ENCODE measurements around the gene C5orf24.
"Not testable (repeated sequence)": the region's sequence is repeated elsewhere in the genome, so short reads cannot be mapped to it uniquely, and the experiment has no call there.

Gene C5orf24

GRCh38 chr5:134833340-134834032 is 12.3 kb upstream of the C5orf24 start:
- no peak overlapping the region for H3K4me3 ChIP-seq (ENCODE audit: low read depth, low read length)
- no peak overlapping the region for H3K9ac ChIP-seq (ENCODE audit: low read length)
- H3K27me3 ChIP-seq (ENCODE audit: control insufficient read depth, insufficient read depth, low read length): no peaks in the 10 kb centered on the region

GRCh38 chr5:134835623-134836022 is 10.1 kb upstream of the C5orf24 start:
- peaks cover 54% of the 10 kb centered on the region for H3K36me3 ChIP-seq (ENCODE audit: control insufficient read depth, insufficient read depth, low read length)
- no peaks in the 10 kb centered on the region for H3K9me3 ChIP-seq (ENCODE audit: control insufficient read depth, insufficient read depth, low read depth, low read length)
- H3K27ac ChIP-seq (ENCODE audit: low read depth, low read length): no peak overlapping the region
- H3K4me3 ChIP-seq (ENCODE audit: low read depth, low read length): no peak overlapping the region
- H3K9ac ChIP-seq (ENCODE audit: low read length): no peak overlapping the region
- no peaks in the 10 kb centered on the region for H3K4me1 ChIP-seq (ENCODE audit: control insufficient read depth, insufficient read depth, low read length)
- H3K27me3 ChIP-seq (ENCODE audit: control insufficient read depth, insufficient read depth, low read length): no peaks in the 10 kb centered on the region

More at GRCh38 chr5:134833340-134834032, 12.3 kb upstream of the C5orf24 start:
- H3K27ac ChIP-seq (ENCODE audit: low read depth, low read length): no peak overlapping the region
- no peaks in the 10 kb centered on the region for H3K9me3 ChIP-seq (ENCODE audit: control insufficient read depth, insufficient read depth, low read depth, low read length)
- H3K4me1 ChIP-seq (ENCODE audit: control insufficient read depth, insufficient read depth, low read length): no peaks in the 10 kb centered on the region
- peaks cover 49% of the 10 kb centered on the region for H3K36me3 ChIP-seq (ENCODE audit: control insufficient read depth, insufficient read depth, low read length)

- no peaks in the 10 kb centered on the region for H3K27me3 ChIP-seq (ENCODE audit: control insufficient read depth, insufficient read depth, low read length)
- H3K4me3 ChIP-seq (ENCODE audit: low read depth, low read length): no peak overlapping the region
- peaks cover 47% of the 10 kb centered on the region for H3K36me3 ChIP-seq (ENCODE audit: control insufficient read depth, insufficient read depth, low read length)
- no peaks in the 10 kb centered on the region for H3K4me1 ChIP-seq (ENCODE audit: control insufficient read depth, insufficient read depth, low read length)
- no peak overlapping the region for H3K27ac ChIP-seq (ENCODE audit: low read depth, low read length)
- no peaks in the 10 kb centered on the region for H3K9me3 ChIP-seq (ENCODE audit: control insufficient read depth, insufficient read depth, low read depth, low read length)
- H3K9ac ChIP-seq (ENCODE audit: low read length): no peak overlapping the region
Measured at GRCh38 chr5:134837530-134838181, 8.1 kb upstream of the C5orf24 start.

GRCh38 chr5:134838361-134838760 is 7.4 kb upstream of the C5orf24 start:
- not testable (repeated sequence) for H3K9me3 ChIP-seq (ENCODE audit: control insufficient read depth, insufficient read depth, low read depth, low read length); H3K9ac ChIP-seq (ENCODE audit: low read length)
- H3K36me3 ChIP-seq (ENCODE audit: control insufficient read depth, insufficient read depth, low read length): peaks cover 41% of the 10 kb centered on the region

GRCh38 chr5:134840811-134841210 is 5.0 kb upstream of the C5orf24 start:
- no peaks in the 10 kb centered on the region for H3K27me3 ChIP-seq (ENCODE audit: control insufficient read depth, insufficient read depth, low read length)
- peaks cover 33% of the 10 kb centered on the region for H3K36me3 ChIP-seq (ENCODE audit: control insufficient read depth, insufficient read depth, low read length)
- H3K9me3 ChIP-seq (ENCODE audit: control insufficient read depth, insufficient read depth, low read depth, low read length): no peaks in the 10 kb centered on the region
- H3K9ac ChIP-seq (ENCODE audit: low read length): no peak overlapping the region
- H3K4me1 ChIP-seq (ENCODE audit: control insufficient read depth, insufficient read depth, low read length): 0 out of 2 replicates have a peak, but pooled peaks cover 6% of the 10 kb centered on the region
- no peak overlapping the region for H3K4me3 ChIP-seq (ENCODE audit: low read depth, low read length)
- no peak overlapping the region for H3K27ac ChIP-seq (ENCODE audit: low read depth, low read length)

More at GRCh38 chr5:134838361-134838760, 7.4 kb upstream of the C5orf24 start:
- H3K27ac ChIP-seq (ENCODE audit: low read depth, low read length); H3K4me1 ChIP-seq (ENCODE audit: control insufficient read depth, insufficient read depth, low read length); H3K4me3 ChIP-seq (ENCODE audit: low read depth, low read length); H3K27me3 ChIP-seq (ENCODE audit: control insufficient read depth, insufficient read depth, low read length): not testable (repeated sequence)

GRCh38 chr5:134844252-134844651 is 1.5 kb upstream of the C5orf24 start:
- no peak overlapping the region for H3K4me3 ChIP-seq (ENCODE audit: low read depth, low read length)
- no peaks in the 10 kb centered on the region for H3K27me3 ChIP-seq (ENCODE audit: control insufficient read depth, insufficient read depth, low read length)
- H3K27ac ChIP-seq (ENCODE audit: low read depth, low read length): no peak overlapping the region
- H3K9ac ChIP-seq (ENCODE audit: low read length): no peak overlapping the region
- peaks cover 23% of the 10 kb centered on the region for H3K36me3 ChIP-seq (ENCODE audit: control insufficient read depth, insufficient read depth, low read length)
- peaks cover 8% of the 10 kb centered on the region; the same call in 1 of the 2 replicates for H3K4me1 ChIP-seq (ENCODE audit: control insufficient read depth, insufficient read depth, low read length)
- H3K9me3 ChIP-seq (ENCODE audit: control insufficient read depth, insufficient read depth, low read depth, low read length): no peaks in the 10 kb centered on the region

- Histone ChIP-seq H3K9ac (ENCODE audit: low read length) (peak overlapping the region; percentile 95), H3K4me3 (ENCODE audit: low read depth, low read length) (peak overlapping the region; percentile 63), H3K4me1 (ENCODE audit: control insufficient read depth, insufficient read depth, low read length) (peaks cover 8% of the 10 kb centered on the region; the same call in 1 of the 2 replicates), H3K27me3 (ENCODE audit: control insufficient read depth, insufficient read depth, low read length) (no peaks in the 10 kb centered on the region), H3K27ac (ENCODE audit: low read depth, low read length) (no peak overlapping the region), H3K9me3 (ENCODE audit: control insufficient read depth, insufficient read depth, low read depth, low read length) (no peaks in the 10 kb centered on the region), H3K36me3 (ENCODE audit: control insufficient read depth, insufficient read depth, low read length) (peaks cover 16% of the 10 kb centered on the region)
Measured at GRCh38 chr5:134845335-134845851, 375 bp upstream of the C5orf24 start.

- H3K9me3 ChIP-seq (ENCODE audit: control insufficient read depth, insufficient read depth, low read depth, low read length): no peaks in the 10 kb centered on the region
- H3K4me1 ChIP-seq (ENCODE audit: control insufficient read depth, insufficient read depth, low read length): peaks cover 8% of the 10 kb centered on the region; the same call in 1 of the 2 replicates
- peak overlapping the region; percentile 95 for H3K9ac ChIP-seq (ENCODE audit: low read length)
- H3K36me3 ChIP-seq (ENCODE audit: control insufficient read depth, insufficient read depth, low read length): peaks cover 10% of the 10 kb centered on the region
- peak overlapping the region; percentile 63 for H3K4me3 ChIP-seq (ENCODE audit: low read depth, low read length)
- peak overlapping the region; percentile 88; the same call in 1 of the 2 replicates for H3K27ac ChIP-seq (ENCODE audit: low read depth, low read length)
- no peaks in the 10 kb centered on the region for H3K27me3 ChIP-seq (ENCODE audit: control insufficient read depth, insufficient read depth, low read length)
Measured at GRCh38 chr5:134846641-134846960, 833 bp downstream of the C5orf24 start.

GRCh38 chr5:134849434-134849933 is 3.7 kb downstream of the C5orf24 start:
- not testable (repeated sequence) for H3K4me1 ChIP-seq (ENCODE audit: control insufficient read depth, insufficient read depth, low read length); H3K27ac ChIP-seq (ENCODE audit: low read depth, low read length); H3K27me3 ChIP-seq (ENCODE audit: control insufficient read depth, insufficient read depth, low read length); H3K9me3 ChIP-seq (ENCODE audit: control insufficient read depth, insufficient read depth, low read depth, low read length); H3K9ac ChIP-seq (ENCODE audit: low read length); H3K4me3 ChIP-seq (ENCODE audit: low read depth, low read length)
- H3K36me3 ChIP-seq (ENCODE audit: control insufficient read depth, insufficient read depth, low read length): peaks cover 16% of the 10 kb centered on the region

- H3K4me3 ChIP-seq (ENCODE audit: low read depth, low read length): no peak overlapping the region
- H3K27me3 ChIP-seq (ENCODE audit: control insufficient read depth, insufficient read depth, low read length): no peaks in the 10 kb centered on the region
- no peaks in the 10 kb centered on the region for H3K9me3 ChIP-seq (ENCODE audit: control insufficient read depth, insufficient read depth, low read depth, low read length)
- no peak overlapping the region for H3K9ac ChIP-seq (ENCODE audit: low read length)
- peaks cover 33% of the 10 kb centered on the region for H3K36me3 ChIP-seq (ENCODE audit: control insufficient read depth, insufficient read depth, low read length)
- peaks cover 3% of the 10 kb centered on the region; the same call in 1 of the 2 replicates for H3K4me1 ChIP-seq (ENCODE audit: control insufficient read depth, insufficient read depth, low read length)
- no peak overlapping the region for H3K27ac ChIP-seq (ENCODE audit: low read depth, low read length)
Measured at GRCh38 chr5:134851307-134851923, 5.6 kb downstream of the C5orf24 start.

GRCh38 chr5:134856465-134856864 is 10.7 kb downstream of the C5orf24 start:
- H3K9me3 ChIP-seq (ENCODE audit: control insufficient read depth, insufficient read depth, low read depth, low read length); H3K27me3 ChIP-seq (ENCODE audit: control insufficient read depth, insufficient read depth, low read length); H3K4me3 ChIP-seq (ENCODE audit: low read depth, low read length); H3K4me1 ChIP-seq (ENCODE audit: control insufficient read depth, insufficient read depth, low read length); H3K27ac ChIP-seq (ENCODE audit: low read depth, low read length); H3K9ac ChIP-seq (ENCODE audit: low read length): not testable (repeated sequence)
- H3K36me3 ChIP-seq (ENCODE audit: control insufficient read depth, insufficient read depth, low read length): peaks cover 56% of the 10 kb centered on the region
